ENCODE results near the gene ATIC.

ATIC gene

GRCh38 chr2:215378045-215378444, 66.2 kb downstream of the ATIC start:
- DNase-seq (ENCODE audit: low spot score) = no peak
- TF ChIP-seq CTCF (IDR thresholded peaks at IDR 0.05; ENCODE audit: borderline replicate concordance, control extremely low read depth, extremely low read depth, insufficient read depth, missing control alignments) = no peak
- in situ Hi-C loops (cut with MboI; ENCODE audit: low sequenced_read_pairs, unreplicated experiment) = no loop called here

GRCh38 chr2:215379039-215379438, 67.2 kb downstream of the ATIC start:
- DNase-seq (ENCODE audit: low spot score) = no peak
- in situ Hi-C loops (cut with MboI; ENCODE audit: low sequenced_read_pairs, unreplicated experiment) = no loop called here
- TF ChIP-seq CTCF (IDR thresholded peaks at IDR 0.05; ENCODE audit: borderline replicate concordance, control extremely low read depth, extremely low read depth, insufficient read depth, missing control alignments) = no peak

GRCh38 chr2:215379948-215380347, 68.1 kb downstream of the ATIC start:
- DNase-seq (ENCODE audit: low spot score) = no peak
- in situ Hi-C loops (cut with MboI; ENCODE audit: low sequenced_read_pairs, unreplicated experiment) = no loop called here
- TF ChIP-seq CTCF (IDR thresholded peaks at IDR 0.05; ENCODE audit: borderline replicate concordance, control extremely low read depth, extremely low read depth, insufficient read depth, missing control alignments) = no peak

GRCh38 chr2:215380699-215381098, 68.8 kb downstream of the ATIC start:
- TF ChIP-seq CTCF (IDR thresholded peaks at IDR 0.05; ENCODE audit: borderline replicate concordance, control extremely low read depth, extremely low read depth, insufficient read depth, missing control alignments) = no peak
- no peak for DNase-seq (ENCODE audit: low spot score)
- in situ Hi-C loops (cut with MboI; ENCODE audit: low sequenced_read_pairs, unreplicated experiment) = no loop called here

DNA sequence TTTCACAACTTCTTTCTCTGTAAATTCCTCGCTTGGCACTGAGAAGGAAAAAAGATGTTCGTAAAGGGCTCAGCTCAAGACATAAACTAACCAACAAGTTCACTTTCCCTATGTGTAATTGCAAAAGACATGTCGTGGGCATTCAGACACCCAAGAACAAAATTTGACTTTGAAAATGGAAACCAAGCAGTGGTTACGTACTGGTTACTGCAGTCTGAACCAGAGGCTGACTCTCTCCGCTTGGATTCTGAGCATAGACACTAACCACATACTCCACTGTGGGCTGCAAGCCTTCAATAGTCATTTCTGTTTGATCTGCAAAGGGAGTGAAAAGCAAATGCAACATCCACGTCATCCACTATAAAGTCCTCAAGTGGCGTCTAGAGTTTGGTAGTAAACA, 70.2 kb downstream of the ATIC start:
- in situ Hi-C loops (cut with MboI; ENCODE audit: low sequenced_read_pairs, unreplicated experiment) = no loop called here
- DNase-seq (ENCODE audit: low spot score) = no peak
- TF ChIP-seq CTCF (IDR thresholded peaks at IDR 0.05; ENCODE audit: borderline replicate concordance, control extremely low read depth, extremely low read depth, insufficient read depth, missing control alignments) = no peak

DNA sequence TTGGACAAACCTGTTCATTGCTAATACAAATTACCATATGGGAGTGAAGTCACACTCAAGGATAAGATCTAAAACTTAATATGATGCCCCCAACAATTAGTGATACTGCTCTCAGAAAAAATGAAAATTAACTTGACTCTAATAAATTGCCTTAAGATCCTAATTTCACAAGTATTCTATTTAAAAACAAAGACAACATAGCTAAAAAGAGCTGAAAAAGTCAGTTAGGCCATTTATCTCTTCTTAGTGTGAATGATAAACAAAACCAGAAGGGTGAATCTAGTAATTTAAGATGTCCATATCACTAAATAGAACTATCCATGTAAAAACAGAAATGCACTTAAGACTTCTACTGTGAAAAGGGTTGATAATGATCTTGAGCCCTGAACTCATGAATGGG, 70.6 kb downstream of the ATIC start:
- in situ Hi-C loops (cut with MboI; ENCODE audit: low sequenced_read_pairs, unreplicated experiment) = no loop called here
- no peak for DNase-seq (ENCODE audit: low spot score)
- no peak for TF ChIP-seq CTCF (IDR thresholded peaks at IDR 0.05; ENCODE audit: borderline replicate concordance, control extremely low read depth, extremely low read depth, insufficient read depth, missing control alignments)

Measured in GM13976 (cell line).